HepG2 (cell line): ENCODE results near the gene LITAFD. TPM values are rescaled to one million over a fixed set of nuclear protein-coding genes. Genes with fewer than 3 reads are reported as not detected.

Source experiments
- ATF1 ChIP-seq: IDR thresholded peaks from 2 replicates; pipeline ENCODE4 v1.6.1; 2016; ENCODE audit warnings: mild to moderate bottlenecking, control low read depth
- FOXC1 ChIP-seq: sonication (generic); formaldehyde crosslinking; IDR thresholded peaks from 2 replicates; pipeline ENCODE4 v1.8.0; 2022; ENCODE audit warnings: mild to moderate bottlenecking, missing genetic modification reagents, borderline replicate concordance
- GLI4 ChIP-seq: sonication (generic); formaldehyde crosslinking; IDR thresholded peaks from 2 replicates; pipeline ENCODE4 v1.5.1; 2020; ENCODE audit warnings: missing genetic modification reagents, mild to moderate bottlenecking, moderate library complexity, borderline replicate concordance
- GTF3A ChIP-seq: sonication (generic); formaldehyde crosslinking; conservative IDR thresholded peaks from 2 replicates; pipeline ENCODE4 v1.4.0; 2020; ENCODE audit warnings: mild to moderate bottlenecking, missing genetic modification reagents
- HNF1B ChIP-seq: sonication (generic); formaldehyde crosslinking; IDR thresholded peaks from 2 replicates; pipeline ENCODE4 v1.5.1; 2020; ENCODE audit warnings: mild to moderate bottlenecking, moderate library complexity, missing genetic modification reagents
- HOMEZ ChIP-seq: IDR thresholded peaks from 2 replicates; pipeline ENCODE4 v1.6.1; 2016; ENCODE audit warnings: low read depth
- RELA ChIP-seq: sonication (generic); formaldehyde crosslinking; IDR thresholded peaks from 2 replicates; pipeline ENCODE4 v1.4.0; 2020; ENCODE audit warnings: missing genetic modification reagents
- RORA ChIP-seq: sonication (generic); formaldehyde crosslinking; IDR thresholded peaks from 2 replicates; pipeline ENCODE4 v1.5.0; 2020; ENCODE audit warnings: mild to moderate bottlenecking, missing genetic modification reagents, moderate library complexity
- SETDB1 ChIP-seq: sonication (generic); formaldehyde crosslinking; IDR thresholded peaks from 2 replicates; pipeline ENCODE4 v1.5.1; 2020; ENCODE audit warnings: missing genetic modification reagents, mild to moderate bottlenecking, borderline replicate concordance
- TOPORS ChIP-seq: sonication (generic); formaldehyde crosslinking; IDR thresholded peaks from 2 replicates; pipeline ENCODE4 v1.8.0; 2023; ENCODE audit warnings: mild to moderate bottlenecking, missing genetic modification reagents
- XBP1 ChIP-seq: sonication (generic); formaldehyde crosslinking; IDR thresholded peaks from 2 replicates; pipeline ENCODE4 v1.5.0; 2020; ENCODE audit warnings: missing genetic modification reagents
- XRCC5 ChIP-seq: fragments of 200-400 bp; formaldehyde crosslinking; optimal IDR thresholded peaks from 2 replicates; pipeline ENCODE3; 2017; ENCODE audit warnings: mild to moderate bottlenecking, low read length
- ZFP37 ChIP-seq: sonication (generic); formaldehyde crosslinking; IDR thresholded peaks from 2 replicates; pipeline ENCODE4 v1.4.0; 2020; ENCODE audit warnings: missing genetic modification reagents, borderline replicate concordance
- ZNF343 ChIP-seq: sonication (generic); formaldehyde crosslinking; IDR thresholded peaks from 2 replicates; pipeline ENCODE4 v1.4.0; 2020; ENCODE audit warnings: mild to moderate bottlenecking, missing genetic modification reagents
- ZNF558 ChIP-seq: sonication (generic); formaldehyde crosslinking; IDR thresholded peaks from 2 replicates; pipeline ENCODE4 v1.9.0; 2022; ENCODE audit warnings: mild to moderate bottlenecking, missing genetic modification reagents, borderline replicate concordance
- ZNF761 ChIP-seq: sonication (generic); formaldehyde crosslinking; conservative IDR thresholded peaks from 2 replicates; pipeline ENCODE4 v1.4.0; 2020; ENCODE audit warnings: mild to moderate bottlenecking, missing genetic modification reagents
- polyA plus RNA-seq, 8 experiments: library from polyadenylated mRNA; depleted of rRNA in 3 of 8; stranded (reverse) in 7 of 8; unstranded in 1 of 8; fragments of >200 nt; fragmentation: Illumina TruSeq in 4 of 8; extraction: Trizol in 4 of 8; gene quantifications; 2 replicates each; pipeline versions ENCODE4 v1.2.1 to v1.2.3, GENCODE V29; 2011 to 2016; ENCODE audit warnings: low read depth in 4 of 8, missing spikeins in 1 of 8, mixed read lengths in 1 of 8; ENCODE audit not compliant: insufficient read depth in 1 of 8
- total RNA-seq, 5 experiments: library from RNA; depleted of rRNA; stranded (reverse); fragments of >200 nt; fragmentation: Illumina TruSeq; extraction: Trizol; gene quantifications; 2 replicates each; pipeline ENCODE4 v1.2.3, GENCODE V29; 2016; ENCODE audit warnings: low read depth in 1 of 5
- TF ChIP-seq, protein P1 (sequence below): sonication (generic); formaldehyde crosslinking; IDR thresholded peaks from 2 replicates; pipeline ENCODE4 v1.4.0; 2020; ENCODE audit warnings: mild to moderate bottlenecking, missing genetic modification reagents
- TF ChIP-seq, protein P2 (sequence below): sonication (generic); formaldehyde crosslinking; IDR thresholded peaks from 2 replicates; pipeline ENCODE4 v1.4.0; 2020; ENCODE audit warnings: mild to moderate bottlenecking, missing genetic modification reagents
- TF ChIP-seq, protein P3 (sequence below): sonication (generic); formaldehyde crosslinking; IDR thresholded peaks from 2 replicates; pipeline ENCODE4 v1.5.1; 2020; ENCODE audit warnings: missing genetic modification reagents, mild to moderate bottlenecking, borderline replicate concordance
- TF ChIP-seq, protein P4 (sequence below): sonication (generic); formaldehyde crosslinking; IDR thresholded peaks from 2 replicates; pipeline ENCODE4 v1.4.0; 2020; ENCODE audit warnings: missing genetic modification reagents

LITAFD gene
- total and polyA plus RNA-seq, 2 of the 13 experiments (the other 11 are each of a cell fraction or from before 2014, with no cell fraction given) = not detected

GRCh38 chr16:8850279-8850885 is 31.8 kb upstream of the LITAFD start (continued):
- no peak for TF ChIP-seq XBP1
- TF ChIP-seq SETDB1 = no peak
- no peak for TF ChIP-seq ATF1
- TF ChIP-seq ZNF761 (CRISPR knock-in tag) = no peak; the same call in 1 of the 2 replicates
- no peak for TF ChIP-seq XRCC5
- TF ChIP-seq HOMEZ (CRISPR knock-in tag) = peak; percentile 83
- TF ChIP-seq, protein P1, sequence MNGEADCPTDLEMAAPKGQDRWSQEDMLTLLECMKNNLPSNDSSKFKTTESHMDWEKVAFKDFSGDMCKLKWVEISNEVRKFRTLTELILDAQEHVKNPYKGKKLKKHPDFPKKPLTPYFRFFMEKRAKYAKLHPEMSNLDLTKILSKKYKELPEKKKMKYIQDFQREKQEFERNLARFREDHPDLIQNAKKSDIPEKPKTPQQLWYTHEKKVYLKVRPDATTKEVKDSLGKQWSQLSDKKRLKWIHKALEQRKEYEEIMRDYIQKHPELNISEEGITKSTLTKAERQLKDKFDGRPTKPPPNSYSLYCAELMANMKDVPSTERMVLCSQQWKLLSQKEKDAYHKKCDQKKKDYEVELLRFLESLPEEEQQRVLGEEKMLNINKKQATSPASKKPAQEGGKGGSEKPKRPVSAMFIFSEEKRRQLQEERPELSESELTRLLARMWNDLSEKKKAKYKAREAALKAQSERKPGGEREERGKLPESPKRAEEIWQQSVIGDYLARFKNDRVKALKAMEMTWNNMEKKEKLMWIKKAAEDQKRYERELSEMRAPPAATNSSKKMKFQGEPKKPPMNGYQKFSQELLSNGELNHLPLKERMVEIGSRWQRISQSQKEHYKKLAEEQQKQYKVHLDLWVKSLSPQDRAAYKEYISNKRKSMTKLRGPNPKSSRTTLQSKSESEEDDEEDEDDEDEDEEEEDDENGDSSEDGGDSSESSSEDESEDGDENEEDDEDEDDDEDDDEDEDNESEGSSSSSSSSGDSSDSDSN = peak; percentile 88
- TF ChIP-seq RORA = no peak
- TF ChIP-seq ZNF558 = peak; percentile 76; the same call in 1 of the 2 replicates
- TF ChIP-seq FOXC1 (CRISPR knock-in tag) = no peak
- TF ChIP-seq GTF3A (CRISPR knock-in tag) = no peak
- TF ChIP-seq, protein P2, sequence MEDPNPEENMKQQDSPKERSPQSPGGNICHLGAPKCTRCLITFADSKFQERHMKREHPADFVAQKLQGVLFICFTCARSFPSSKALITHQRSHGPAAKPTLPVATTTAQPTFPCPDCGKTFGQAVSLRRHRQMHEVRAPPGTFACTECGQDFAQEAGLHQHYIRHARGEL (CRISPR knock-in tag) = no peak
- no peak for TF ChIP-seq ZNF343
- no peak for TF ChIP-seq ZFP37 (CRISPR knock-in tag)
- TF ChIP-seq, protein P3, sequence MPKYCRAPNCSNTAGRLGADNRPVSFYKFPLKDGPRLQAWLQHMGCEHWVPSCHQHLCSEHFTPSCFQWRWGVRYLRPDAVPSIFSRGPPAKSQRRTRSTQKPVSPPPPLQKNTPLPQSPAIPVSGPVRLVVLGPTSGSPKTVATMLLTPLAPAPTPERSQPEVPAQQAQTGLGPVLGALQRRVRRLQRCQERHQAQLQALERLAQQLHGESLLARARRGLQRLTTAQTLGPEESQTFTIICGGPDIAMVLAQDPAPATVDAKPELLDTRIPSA (CRISPR knock-in tag) = no peak
- TF ChIP-seq TOPORS = peak; percentile 86; the same call in 1 of the 2 replicates
- TF ChIP-seq, protein P4, sequence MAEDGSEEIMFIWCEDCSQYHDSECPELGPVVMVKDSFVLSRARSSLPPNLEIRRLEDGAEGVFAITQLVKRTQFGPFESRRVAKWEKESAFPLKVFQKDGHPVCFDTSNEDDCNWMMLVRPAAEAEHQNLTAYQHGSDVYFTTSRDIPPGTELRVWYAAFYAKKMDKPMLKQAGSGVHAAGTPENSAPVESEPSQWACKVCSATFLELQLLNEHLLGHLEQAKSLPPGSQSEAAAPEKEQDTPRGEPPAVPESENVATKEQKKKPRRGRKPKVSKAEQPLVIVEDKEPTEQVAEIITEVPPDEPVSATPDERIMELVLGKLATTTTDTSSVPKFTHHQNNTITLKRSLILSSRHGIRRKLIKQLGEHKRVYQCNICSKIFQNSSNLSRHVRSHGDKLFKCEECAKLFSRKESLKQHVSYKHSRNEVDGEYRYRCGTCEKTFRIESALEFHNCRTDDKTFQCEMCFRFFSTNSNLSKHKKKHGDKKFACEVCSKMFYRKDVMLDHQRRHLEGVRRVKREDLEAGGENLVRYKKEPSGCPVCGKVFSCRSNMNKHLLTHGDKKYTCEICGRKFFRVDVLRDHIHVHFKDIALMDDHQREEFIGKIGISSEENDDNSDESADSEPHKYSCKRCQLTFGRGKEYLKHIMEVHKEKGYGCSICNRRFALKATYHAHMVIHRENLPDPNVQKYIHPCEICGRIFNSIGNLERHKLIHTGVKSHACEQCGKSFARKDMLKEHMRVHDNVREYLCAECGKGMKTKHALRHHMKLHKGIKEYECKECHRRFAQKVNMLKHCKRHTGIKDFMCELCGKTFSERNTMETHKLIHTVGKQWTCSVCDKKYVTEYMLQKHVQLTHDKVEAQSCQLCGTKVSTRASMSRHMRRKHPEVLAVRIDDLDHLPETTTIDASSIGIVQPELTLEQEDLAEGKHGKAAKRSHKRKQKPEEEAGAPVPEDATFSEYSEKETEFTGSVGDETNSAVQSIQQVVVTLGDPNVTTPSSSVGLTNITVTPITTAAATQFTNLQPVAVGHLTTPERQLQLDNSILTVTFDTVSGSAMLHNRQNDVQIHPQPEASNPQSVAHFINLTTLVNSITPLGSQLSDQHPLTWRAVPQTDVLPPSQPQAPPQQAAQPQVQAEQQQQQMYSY = peak; percentile 54
- peak; percentile 99 for TF ChIP-seq GLI4 (CRISPR knock-in tag)
- peak; percentile 92 for TF ChIP-seq HNF1B (CRISPR knock-in tag)
- TF ChIP-seq RELA = peak; percentile 88; the same call in 1 of the 2 replicates
